ENCODE results near the gene STARD3.
A peak's percentile ranks its signal among the peaks of the same experiment; 100 is the strongest.

The STARD3 gene

DNA sequence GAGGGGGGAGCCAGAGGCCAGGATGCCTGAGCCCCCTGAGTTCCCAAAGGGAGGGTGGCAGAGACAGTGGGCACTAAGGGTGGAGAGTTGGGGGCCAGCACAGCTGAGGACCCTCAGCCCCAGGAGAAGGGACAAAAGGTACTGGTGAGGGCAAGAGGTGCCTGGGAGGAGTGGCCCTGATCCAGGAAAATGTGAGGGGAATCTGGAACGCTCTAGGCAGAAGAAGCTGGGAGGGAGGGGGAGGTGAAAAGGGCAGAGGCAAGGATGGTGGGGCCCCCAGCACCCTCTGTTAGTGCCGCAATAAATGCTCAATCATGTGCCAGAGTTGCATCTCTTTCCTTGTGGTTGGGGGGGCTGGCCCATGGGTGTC is 29.3 kb downstream of the STARD3 start:
- no peak for DNase-seq (ENCODE audit: low read depth)
- H3K4me3 ChIP-seq (ENCODE audit: low read depth, low read length), result no peak overlapping the region
- in situ Hi-C loops (cut with HindIII; ENCODE audit: low sequenced_read_pairs), result no loop called here
- TF ChIP-seq, protein P1, sequence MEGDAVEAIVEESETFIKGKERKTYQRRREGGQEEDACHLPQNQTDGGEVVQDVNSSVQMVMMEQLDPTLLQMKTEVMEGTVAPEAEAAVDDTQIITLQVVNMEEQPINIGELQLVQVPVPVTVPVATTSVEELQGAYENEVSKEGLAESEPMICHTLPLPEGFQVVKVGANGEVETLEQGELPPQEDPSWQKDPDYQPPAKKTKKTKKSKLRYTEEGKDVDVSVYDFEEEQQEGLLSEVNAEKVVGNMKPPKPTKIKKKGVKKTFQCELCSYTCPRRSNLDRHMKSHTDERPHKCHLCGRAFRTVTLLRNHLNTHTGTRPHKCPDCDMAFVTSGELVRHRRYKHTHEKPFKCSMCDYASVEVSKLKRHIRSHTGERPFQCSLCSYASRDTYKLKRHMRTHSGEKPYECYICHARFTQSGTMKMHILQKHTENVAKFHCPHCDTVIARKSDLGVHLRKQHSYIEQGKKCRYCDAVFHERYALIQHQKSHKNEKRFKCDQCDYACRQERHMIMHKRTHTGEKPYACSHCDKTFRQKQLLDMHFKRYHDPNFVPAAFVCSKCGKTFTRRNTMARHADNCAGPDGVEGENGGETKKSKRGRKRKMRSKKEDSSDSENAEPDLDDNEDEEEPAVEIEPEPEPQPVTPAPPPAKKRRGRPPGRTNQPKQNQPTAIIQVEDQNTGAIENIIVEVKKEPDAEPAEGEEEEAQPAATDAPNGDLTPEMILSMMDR (IDR thresholded peaks at IDR 0.05; ENCODE audit: low read depth, low read length, missing control alignments), result no peak

GRCh38 chr17:39666601-39667261 is 29.8 kb downstream of the STARD3 start:
- H3K4me3 ChIP-seq (ENCODE audit: low read depth, low read length), result no peak overlapping the region
- in situ Hi-C loops (cut with HindIII; ENCODE audit: low sequenced_read_pairs), result no loop called here
- DNase-seq (ENCODE audit: low read depth), result no peak
- TF ChIP-seq, protein P1 (IDR thresholded peaks at IDR 0.05; ENCODE audit: low read depth, low read length, missing control alignments), result no peak

DNA sequence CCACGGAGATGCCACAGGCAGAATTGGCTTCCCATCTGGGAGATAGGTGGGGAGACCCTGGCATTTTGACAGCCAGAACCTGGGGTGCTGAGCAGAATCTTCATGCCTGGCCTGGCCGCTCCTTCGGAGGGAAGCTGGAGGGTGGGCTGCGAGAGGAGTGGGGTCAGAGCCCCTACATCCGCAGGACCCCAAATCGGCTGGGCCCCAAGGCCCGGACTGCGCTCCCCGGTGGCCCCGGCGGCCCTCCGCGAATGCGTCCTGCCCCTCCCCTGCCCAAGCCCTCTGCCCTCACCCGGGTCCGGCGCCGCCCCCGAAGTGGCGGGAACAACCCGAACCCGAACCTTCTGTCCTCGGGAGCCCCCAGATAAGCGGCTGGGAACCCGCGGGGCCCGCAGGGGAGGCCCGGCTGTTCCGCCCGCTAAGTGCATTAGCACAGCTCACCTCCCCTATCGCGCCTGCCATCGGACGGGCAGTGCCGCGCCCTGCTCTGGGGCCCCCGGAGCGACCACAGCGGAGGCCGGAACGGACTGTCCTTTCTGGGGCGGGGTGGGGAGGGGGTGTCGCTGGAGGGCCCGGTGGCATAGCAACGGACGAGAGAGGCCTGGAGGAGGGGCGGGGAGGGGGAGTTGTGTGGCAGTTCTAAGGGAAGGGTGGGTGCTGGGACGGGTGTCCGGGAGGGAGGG is 30.5 kb downstream of the STARD3 start:
- H3K4me3 ChIP-seq (ENCODE audit: low read depth, low read length), result no peak overlapping the region
- no peak for DNase-seq (ENCODE audit: low read depth)
- in situ Hi-C loops (cut with HindIII; ENCODE audit: low sequenced_read_pairs), result no loop called here

DNA sequence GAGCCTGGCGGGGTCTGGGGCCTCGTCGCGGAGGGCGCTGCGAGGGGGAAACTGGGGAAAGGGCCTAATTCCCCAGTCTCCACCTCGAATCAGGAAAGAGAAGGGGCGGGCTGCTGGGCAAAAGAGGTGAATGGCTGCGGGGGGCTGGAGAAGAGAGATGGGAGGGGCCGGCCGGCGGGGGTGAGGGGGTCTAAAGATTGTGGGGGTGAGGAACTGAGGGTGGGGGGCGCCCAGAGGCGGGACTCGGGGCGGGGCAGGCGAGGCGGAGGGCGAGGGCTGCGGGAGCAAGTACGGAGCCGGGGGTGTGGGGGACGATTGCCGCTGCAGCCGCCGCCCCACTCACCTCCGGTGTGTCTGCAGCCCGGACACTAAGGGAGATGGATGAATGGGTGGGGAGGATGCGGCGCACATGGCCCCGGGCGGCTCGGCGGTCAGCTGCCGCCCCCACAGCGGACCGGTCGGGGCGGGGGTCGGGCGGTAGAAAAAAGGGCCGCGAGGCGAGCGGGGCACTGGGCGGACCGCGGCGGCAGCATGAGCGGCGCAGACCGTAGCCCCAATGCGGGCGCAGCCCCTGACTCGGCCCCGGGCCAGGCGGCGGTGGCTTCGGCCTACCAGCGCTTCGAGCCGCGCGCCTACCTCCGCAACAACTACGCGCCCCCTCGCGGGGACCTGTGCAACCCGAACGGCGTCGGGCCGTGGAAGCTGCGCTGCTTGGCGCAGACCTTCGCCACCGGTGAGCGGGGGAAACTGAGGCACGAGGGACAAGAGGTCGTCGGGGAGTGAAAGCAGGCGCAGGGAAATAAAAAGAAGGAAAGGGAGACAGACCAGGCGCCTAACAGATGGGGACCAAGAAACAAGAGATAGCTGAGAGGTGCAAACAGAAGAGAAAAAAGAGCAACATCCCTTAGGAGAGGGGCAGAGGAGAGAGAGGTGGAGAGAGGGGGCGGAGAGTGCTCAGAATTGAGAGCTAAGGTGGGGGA is 31.3 kb downstream of the STARD3 start, which contains the start of gene PNMT:
Gene PNMT (plus strand): TSS at position 509 of the 980 bp plus-strand sequence. CDS start 23 bp downstream, at position 532.
- DNase-seq (ENCODE audit: low read depth), result peak; percentile 6
- H3K4me3 ChIP-seq (ENCODE audit: low read depth, low read length), result peak within 1 kb of the TSS; percentile 18
- in situ Hi-C loops (cut with HindIII; ENCODE audit: low sequenced_read_pairs), result no loop called here
- TF ChIP-seq, protein P1 (IDR thresholded peaks at IDR 0.05; ENCODE audit: low read depth, low read length, missing control alignments), result peak; percentile 66

More for the DNA sequence above, 30.5 kb downstream of the STARD3 start:
- TF ChIP-seq, protein P1 (IDR thresholded peaks at IDR 0.05; ENCODE audit: low read depth, low read length, missing control alignments), result no peak

DNA sequence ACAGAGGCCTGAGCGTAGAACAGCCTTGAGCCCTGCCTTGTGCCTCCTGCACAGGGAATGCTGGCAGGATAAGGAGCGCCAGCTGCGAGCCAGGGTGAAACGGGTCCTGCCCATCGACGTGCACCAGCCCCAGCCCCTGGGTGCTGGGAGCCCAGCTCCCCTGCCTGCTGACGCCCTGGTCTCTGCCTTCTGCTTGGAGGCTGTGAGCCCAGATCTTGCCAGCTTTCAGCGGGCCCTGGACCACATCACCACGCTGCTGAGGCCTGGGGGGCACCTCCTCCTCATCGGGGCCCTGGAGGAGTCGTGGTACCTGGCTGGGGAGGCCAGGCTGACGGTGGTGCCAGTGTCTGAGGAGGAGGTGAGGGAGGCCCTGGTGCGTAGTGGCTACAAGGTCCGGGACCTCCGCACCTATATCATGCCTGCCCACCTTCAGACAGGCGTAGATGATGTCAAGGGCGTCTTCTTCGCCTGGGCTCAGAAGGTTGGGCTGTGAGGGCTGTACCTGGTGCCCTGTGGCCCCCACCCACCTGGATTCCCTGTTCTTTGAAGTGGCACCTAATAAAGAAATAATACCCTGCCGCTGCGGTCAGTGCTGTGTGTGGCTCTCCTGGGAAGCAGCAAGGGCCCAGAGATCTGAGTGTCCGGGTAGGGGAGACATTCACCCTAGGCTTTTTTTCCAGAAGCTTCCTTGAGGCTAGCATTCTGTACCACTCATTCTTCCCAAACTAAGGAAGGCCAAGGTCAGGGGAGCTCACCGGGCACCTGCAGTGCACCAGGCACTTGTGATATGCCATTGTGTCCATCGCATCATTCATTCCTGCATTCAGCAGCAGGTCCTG is 33.2 kb downstream of the STARD3 start:
- TF ChIP-seq, protein P1 (IDR thresholded peaks at IDR 0.05; ENCODE audit: low read depth, low read length, missing control alignments), result no peak
- in situ Hi-C loops (cut with HindIII; ENCODE audit: low sequenced_read_pairs), result no loop called here
- no peak overlapping the region for H3K4me3 ChIP-seq (ENCODE audit: low read depth, low read length)
- DNase-seq (ENCODE audit: low read depth), result no peak

Measured in astrocyte of the cerebellum (primary cell).